ENCODE results near the gene DGKG. TPM values are rescaled to one million over a fixed set of nuclear protein-coding genes. Genes with fewer than 3 reads are reported as not detected.
A peak's percentile ranks its signal among the peaks of the same experiment; 100 is the strongest.

DGKG gene
- total RNA-seq, 1 donor from 2014 or later: 4.7 TPM

DNA sequence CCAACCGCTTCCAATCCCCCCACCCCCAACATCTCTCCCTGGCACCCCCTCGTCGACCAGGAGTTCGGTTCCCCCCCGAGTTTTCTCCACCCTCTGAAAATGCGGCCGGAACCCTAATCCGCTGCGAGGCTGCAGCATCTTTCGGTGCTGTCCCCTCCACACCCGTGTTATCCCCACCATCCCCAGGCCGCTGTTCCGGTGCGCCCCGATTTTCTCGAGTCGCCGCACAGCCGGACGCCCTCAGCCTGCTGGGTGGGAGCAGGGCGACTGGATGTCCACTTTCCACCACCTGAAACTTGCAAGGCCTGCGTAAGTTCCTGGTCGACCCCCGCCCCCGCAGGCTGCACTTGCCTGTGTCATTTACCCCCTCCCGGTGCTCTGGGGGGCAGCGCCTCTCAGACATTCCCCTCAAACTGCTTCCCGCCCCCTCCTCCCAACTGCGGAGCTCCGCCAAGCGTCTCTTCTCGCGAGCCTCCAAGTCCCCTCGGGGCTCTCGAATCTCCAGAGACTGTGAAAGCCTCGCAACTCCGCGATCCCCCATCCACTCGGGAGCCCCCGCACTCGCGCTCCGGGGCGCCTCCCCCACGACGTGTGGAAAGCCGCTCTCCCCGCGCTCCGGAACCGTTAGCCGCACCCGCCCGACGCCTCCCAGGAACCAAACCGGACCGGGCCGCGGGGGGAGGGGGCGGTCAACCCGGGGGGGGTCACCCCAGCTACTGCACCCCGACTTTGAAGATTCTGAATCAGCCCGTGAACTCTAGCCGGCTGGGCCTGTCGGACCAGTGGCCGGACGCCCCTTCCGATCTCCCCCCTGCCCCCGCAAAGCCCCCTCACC, 253.7 kb downstream of the DGKG start:
- intact Hi-C loops (cut with DNase I): no loop called here
- TF ChIP-seq, protein P1, sequence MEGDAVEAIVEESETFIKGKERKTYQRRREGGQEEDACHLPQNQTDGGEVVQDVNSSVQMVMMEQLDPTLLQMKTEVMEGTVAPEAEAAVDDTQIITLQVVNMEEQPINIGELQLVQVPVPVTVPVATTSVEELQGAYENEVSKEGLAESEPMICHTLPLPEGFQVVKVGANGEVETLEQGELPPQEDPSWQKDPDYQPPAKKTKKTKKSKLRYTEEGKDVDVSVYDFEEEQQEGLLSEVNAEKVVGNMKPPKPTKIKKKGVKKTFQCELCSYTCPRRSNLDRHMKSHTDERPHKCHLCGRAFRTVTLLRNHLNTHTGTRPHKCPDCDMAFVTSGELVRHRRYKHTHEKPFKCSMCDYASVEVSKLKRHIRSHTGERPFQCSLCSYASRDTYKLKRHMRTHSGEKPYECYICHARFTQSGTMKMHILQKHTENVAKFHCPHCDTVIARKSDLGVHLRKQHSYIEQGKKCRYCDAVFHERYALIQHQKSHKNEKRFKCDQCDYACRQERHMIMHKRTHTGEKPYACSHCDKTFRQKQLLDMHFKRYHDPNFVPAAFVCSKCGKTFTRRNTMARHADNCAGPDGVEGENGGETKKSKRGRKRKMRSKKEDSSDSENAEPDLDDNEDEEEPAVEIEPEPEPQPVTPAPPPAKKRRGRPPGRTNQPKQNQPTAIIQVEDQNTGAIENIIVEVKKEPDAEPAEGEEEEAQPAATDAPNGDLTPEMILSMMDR (IDR thresholded peaks at IDR 0.05): no peak
- peak overlapping the region; percentile 86 for H3K27ac ChIP-seq
- peaks cover 6% of the 10 kb centered on the region for H3K27me3 ChIP-seq
- peak overlapping the region; percentile 79 for H3K4me3 ChIP-seq
- DNase-seq (peak; percentile 78), ATAC-seq (peak; percentile 0)
- H3K9me3 ChIP-seq: no peaks in the 10 kb centered on the region
- peaks cover 4% of the 10 kb centered on the region for H3K36me3 ChIP-seq
- H3K4me1 ChIP-seq: peaks cover 21% of the 10 kb centered on the region

DNA sequence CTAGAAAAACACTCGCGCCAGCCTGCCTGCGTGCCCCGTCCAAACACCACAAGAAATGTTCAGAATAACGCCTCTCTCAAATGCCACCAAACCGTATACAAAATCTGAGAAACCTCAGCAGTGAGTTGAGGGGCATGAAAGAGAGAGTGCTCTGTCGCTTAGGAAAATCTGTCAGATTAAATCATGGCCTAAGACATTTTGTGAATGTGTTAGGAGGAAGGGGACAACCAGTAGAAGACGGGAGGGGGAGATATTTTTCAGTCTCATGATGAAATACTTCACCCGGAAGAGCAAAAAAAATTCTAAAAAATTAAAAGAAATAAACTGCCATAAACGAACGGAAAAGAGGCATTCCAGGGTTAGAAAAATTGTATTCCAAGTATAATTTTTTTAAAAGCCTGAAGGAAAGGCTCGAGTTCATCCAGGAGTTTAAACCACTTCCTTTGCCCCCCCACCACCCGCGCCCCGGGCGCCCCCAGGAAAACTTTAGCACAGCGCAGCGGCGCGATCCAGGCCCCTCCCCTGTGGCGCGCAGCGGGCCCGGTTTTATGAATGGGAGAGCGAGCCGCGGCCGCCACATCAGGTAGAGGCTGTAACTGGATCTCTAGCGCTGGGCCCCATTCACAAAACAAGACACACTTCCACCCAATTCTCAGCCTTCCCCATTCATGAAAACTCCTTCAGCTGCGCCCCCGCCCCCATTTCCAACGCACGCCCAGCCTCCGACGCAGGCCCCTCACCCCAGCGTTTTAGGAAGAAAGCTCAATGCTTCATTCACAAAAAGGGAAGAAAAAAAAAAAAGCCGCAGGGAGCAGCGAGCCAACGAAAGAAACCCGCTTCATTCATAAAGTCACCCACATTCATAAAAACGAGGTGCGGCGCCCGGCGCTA, 254.6 kb downstream of the DGKG start:
- Histone ChIP-seq H3K27me3 (peaks cover 6% of the 10 kb centered on the region), H3K27ac (peak overlapping the region; percentile 86), H3K9me3 (no peaks in the 10 kb centered on the region), H3K4me3 (peak overlapping the region; percentile 79), H3K36me3 (peaks cover 4% of the 10 kb centered on the region), H3K4me1 (peaks cover 21% of the 10 kb centered on the region)
- TF ChIP-seq, protein P1 (IDR thresholded peaks at IDR 0.05): no peak
- intact Hi-C loops (cut with DNase I): no loop called here
- DNase-seq: peak; percentile 84
- peak; percentile 3 for ATAC-seq

DNA sequence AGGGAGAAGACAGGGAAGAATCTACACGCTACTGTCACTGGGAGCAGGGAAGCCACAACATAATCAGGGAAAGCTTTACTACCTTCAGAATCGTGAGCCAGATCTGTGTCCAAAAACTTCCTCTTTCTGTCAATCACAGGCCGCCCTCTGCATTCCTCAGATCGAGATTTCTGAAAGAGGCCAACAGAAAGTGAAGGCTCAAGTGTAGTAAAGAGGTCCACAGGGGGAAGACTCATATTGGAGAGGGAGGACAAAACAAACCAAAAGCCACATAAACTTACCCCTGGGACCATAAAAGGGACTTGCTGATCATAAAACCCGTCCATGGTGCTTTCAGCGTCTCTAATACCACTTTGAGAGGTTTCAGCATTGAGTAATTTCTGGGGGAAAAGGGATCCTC, 256.5 kb downstream of the DGKG start:
- DNase-seq (no peak), ATAC-seq (no peak)
- Histone ChIP-seq H3K27ac (no peak overlapping the region), H3K9me3 (no peaks in the 10 kb centered on the region), H3K4me1 (peaks cover 16% of the 10 kb centered on the region), H3K4me3 (no peak overlapping the region), H3K27me3 (no peaks in the 10 kb centered on the region), H3K36me3 (peaks cover 4% of the 10 kb centered on the region)
- TF ChIP-seq, protein P1 (IDR thresholded peaks at IDR 0.05): no peak
- intact Hi-C loops (cut with DNase I): no loop called here

DNA sequence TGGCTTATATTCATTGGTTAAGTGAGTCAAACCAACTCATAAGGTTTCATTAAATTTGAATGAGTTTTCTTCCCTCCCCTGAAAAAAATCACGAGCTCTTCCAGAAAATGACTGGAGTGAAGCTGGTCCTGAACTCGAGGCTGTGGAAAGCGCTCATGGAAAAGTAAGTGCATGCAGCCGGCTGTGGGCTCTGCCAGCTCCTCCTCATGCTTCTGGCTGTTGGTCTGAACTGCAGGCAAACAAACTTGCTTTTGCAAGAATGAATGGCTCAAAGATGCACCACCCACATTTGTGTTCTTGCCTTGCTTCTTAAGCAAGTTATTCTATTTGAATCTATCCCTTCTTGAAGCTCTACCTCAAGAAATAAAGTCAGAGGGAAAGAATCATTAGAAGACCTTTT, 259.3 kb downstream of the DGKG start:
- ATAC-seq (no peak), DNase-seq (no peak)
- Histone ChIP-seq H3K4me3 (no peak overlapping the region), H3K27me3 (no peaks in the 10 kb centered on the region), H3K36me3 (peaks cover 4% of the 10 kb centered on the region), H3K27ac (no peak overlapping the region), H3K4me1 (peaks cover 28% of the 10 kb centered on the region), H3K9me3 (no peaks in the 10 kb centered on the region)
- intact Hi-C loops (cut with DNase I): no loop called here
- TF ChIP-seq, protein P1 (IDR thresholded peaks at IDR 0.05): no peak

DNA sequence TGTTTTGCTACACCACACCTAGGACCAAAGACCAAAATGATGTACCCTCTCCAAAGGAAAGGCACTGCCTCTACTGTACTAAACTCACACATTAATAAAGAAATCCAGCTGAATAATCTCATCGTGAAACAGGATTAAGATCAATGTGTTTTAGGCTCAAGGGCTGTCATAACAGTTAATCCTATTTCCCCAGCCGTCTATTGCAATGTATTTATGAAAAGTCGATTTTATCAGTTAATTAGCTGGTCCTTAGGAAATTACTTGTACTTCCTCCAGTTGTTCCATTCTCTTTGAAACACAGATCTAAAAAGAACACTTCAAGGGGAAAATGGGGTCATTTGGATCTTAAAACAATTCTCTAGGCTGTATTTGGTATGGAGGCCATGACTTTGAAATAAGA, 261.6 kb downstream of the DGKG start:
- DNase-seq (no peak), ATAC-seq (no peak)
- Histone ChIP-seq H3K36me3 (peaks cover 4% of the 10 kb centered on the region), H3K9me3 (no peaks in the 10 kb centered on the region), H3K27me3 (no peaks in the 10 kb centered on the region), H3K27ac (no peak overlapping the region), H3K4me3 (no peak overlapping the region), H3K4me1 (peaks cover 34% of the 10 kb centered on the region)
- TF ChIP-seq, protein P1 (IDR thresholded peaks at IDR 0.05): no peak
- intact Hi-C loops (cut with DNase I): no loop called here
